Activated naive CD4-positive, alpha-beta T cell treated with anti-CD3 and anti-CD28 coated beads, Interleukin-2, amount 10 ng/mL, durations not matched to agents 5 hours and 36 hours (primary cell): ENCODE results near the gene PRH2. TPM values are rescaled to one million over a fixed set of nuclear protein-coding genes. Genes with fewer than 3 reads are reported as not detected.

Experiments
- total RNA-seq, 2 experiments: library from RNA; stranded (reverse); gene quantifications; one replicate each; pipeline ENCODE4 v1.2.3, GENCODE V29; 2021

Gene PRH2
- total RNA-seq, result not detected

GRCh38 chr12:10928746-10929286, at the start of gene PRH2:
TSS of gene PRH2 (plus strand) at chr12:10929236. CDS start at chr12:10929274, 38 bp downstream.

GRCh38 chr12:10884086-10884725, 44.8 kb upstream of the PRH2 start, which contains the start of gene PRH1:
TSS of gene PRH1 (minus strand) at chr12:10884255. CDS start at chr12:10884217, 38 bp downstream.

GRCh38 chr12:10909462-10909861, 19.6 kb upstream of the PRH2 start, which contains the start of gene TAS2R13:
TSS of gene TAS2R13 (minus strand) at chr12:10909562. CDS start at chr12:10909298, 264 bp downstream.

GRCh38 chr12:10939163-10939562, 10.1 kb downstream of the PRH2 start, which contains the start of gene TAS2R14:
TSS of gene TAS2R14 (minus strand) at chr12:10939263. CDS start at chr12:10939207, 56 bp downstream.

Other genes starting within 250 kb of the PRH2 start
- gene YBX3, start 205.9 kb upstream of the PRH2 start, total RNA-seq, result 10 to 100 TPM; 39.7 to 41.8 TPM
- gene TAS2R7, start 126.6 kb upstream of the PRH2 start, total RNA-seq, result not detected
- not detected for gene TAS2R8, start 122.0 kb upstream of the PRH2 start, total RNA-seq
- gene TAS2R9, start 119.1 kb upstream of the PRH2 start, total RNA-seq, result not detected
- under 1 TPM; 0.25 to 0.36 TPM for gene TAS2R10, start 102.9 kb upstream of the PRH2 start, total RNA-seq
- 1 to 10 TPM; 1.5 to 1.8 TPM for gene PRR4, start 79.8 kb upstream of the PRH2 start, total RNA-seq
- 10 to 100 TPM; 11.3 to 11.5 TPM for gene PRH1, start 45.0 kb upstream of the PRH2 start, total RNA-seq
- gene TAS2R13, start 19.7 kb upstream of the PRH2 start, total RNA-seq, result 1 to 10 TPM in 1 of 2 experiments, under 1 TPM in 1; 0.48 to 1.0 TPM
- gene TAS2R14, start 10.0 kb downstream of the PRH2 start, total RNA-seq, result 1 to 10 TPM; 1.6 TPM
- gene TAS2R50, start 57.7 kb downstream of the PRH2 start, total RNA-seq, result 1 to 10 TPM in 1 of 2 experiments, under 1 TPM in 1; 0.55 to 1.2 TPM
- gene TAS2R20, start 69.1 kb downstream of the PRH2 start, total RNA-seq, result 1 to 10 TPM in 1 of 2 experiments, under 1 TPM in 1; 0.86 to 1.4 TPM
- 1 to 10 TPM; 2.2 to 2.5 TPM for gene TAS2R19, start 93.4 kb downstream of the PRH2 start, total RNA-seq
- gene TAS2R31, start 102.2 kb downstream of the PRH2 start, total RNA-seq, result 1 to 10 TPM; 2.4 to 3.4 TPM
- gene TAS2R46, start 133.1 kb downstream of the PRH2 start, total RNA-seq, result 1 to 10 TPM in 1 of 2 experiments, under 1 TPM in 1; 0.94 to 1.2 TPM
- gene TAS2R43, start 163.1 kb downstream of the PRH2 start, total RNA-seq, result under 1 TPM; 0.53 to 0.81 TPM
- gene TAS2R30, start 205.4 kb downstream of the PRH2 start, total RNA-seq, result 1 to 10 TPM; 2.2 to 2.4 TPM
- gene SMIM10L1, start 242.0 kb downstream of the PRH2 start, total RNA-seq, result 1 to 10 TPM; 8.8 to 8.9 TPM